Measurements from ENCODE around the gene DSCAML1. TPM values are rescaled to one million over a fixed set of nuclear protein-coding genes. Genes with fewer than 3 reads are reported as not detected.

The DSCAML1 gene
- total RNA-seq, 6 donors from 2014 or later: 0.30 to 3.1 (median 1.3) TPM

- Histone ChIP-seq H3K4me3 (no peak overlapping the region), H3K9me3 (no peaks in the 10 kb centered on the region), H3K27me3 (no peaks in the 10 kb centered on the region), H3K36me3 (peaks cover 0 to 26% (median 8%) of the 10 kb centered on the region in 4 donors), H3K4me1 (no peaks in the 10 kb centered on the region), H3K27ac (no peak overlapping the region)
- TF ChIP-seq POLR2AphosphoS5 (IDR thresholded peaks at IDR 0.05) (no peak), POLR2A (IDR thresholded peaks at IDR 0.05) (no peak), EP300 (IDR thresholded peaks at IDR 0.05) (no peak), CTCF (IDR thresholded peaks at IDR 0.05) (no peak)
- ATAC-seq (ENCODE audit: low FRiP score in 2 of 2) (no peak), DNase-seq (no peak)
- WGBS, 2 donors: 74 to 78% methylated on average over 8 of the region's 8 CpGs
Observed at GRCh38 chr11:117415358-117415896, 381.6 kb downstream of the DSCAML1 start.

- no peaks in the 10 kb centered on the region for H3K27me3 ChIP-seq
- no peak for DNase-seq
- H3K27ac ChIP-seq: no peak overlapping the region
- peaks cover 0 to 29% (median 10%) of the 10 kb centered on the region in 4 donors for H3K36me3 ChIP-seq
- no peak for TF ChIP-seq CTCF (IDR thresholded peaks at IDR 0.05)
- TF ChIP-seq POLR2A (IDR thresholded peaks at IDR 0.05): no peak
- TF ChIP-seq EP300 (IDR thresholded peaks at IDR 0.05): no peak
- no peak for TF ChIP-seq POLR2AphosphoS5 (IDR thresholded peaks at IDR 0.05)
- H3K4me1 ChIP-seq: no peaks in the 10 kb centered on the region
- H3K9me3 ChIP-seq: no peaks in the 10 kb centered on the region
- ATAC-seq (ENCODE audit: low FRiP score in 2 of 2): no peak
- WGBS, 2 donors: 90 to 92% methylated on average over 6 of the region's 6 CpGs
- H3K4me3 ChIP-seq: no peak overlapping the region
Observed at GRCh38 chr11:117414724-117415123, 382.3 kb downstream of the DSCAML1 start.

GRCh38 chr11:117413616-117414015, 383.4 kb downstream of the DSCAML1 start:
- DNase-seq: no peak
- Histone ChIP-seq H3K4me1 (no peaks in the 10 kb centered on the region), H3K36me3 (peaks cover 0 to 40% (median 18%) of the 10 kb centered on the region in 4 donors), H3K27ac (no peak overlapping the region), H3K9me3 (no peaks in the 10 kb centered on the region), H3K4me3 (no peak overlapping the region), H3K27me3 (no peaks in the 10 kb centered on the region)
- TF ChIP-seq EP300 (IDR thresholded peaks at IDR 0.05) (no peak), POLR2A (IDR thresholded peaks at IDR 0.05) (no peak), POLR2AphosphoS5 (IDR thresholded peaks at IDR 0.05) (no peak), CTCF (IDR thresholded peaks at IDR 0.05) (no peak)
- ATAC-seq (ENCODE audit: low FRiP score in 2 of 2): no peak
- WGBS, 2 donors: 96 to 97% methylated on average over 7 of the region's 7 CpGs

GRCh38 chr11:117412653-117413275, 384.3 kb downstream of the DSCAML1 start:
- Histone ChIP-seq H3K4me3 (no peak overlapping the region), H3K36me3 (peaks cover 0 to 49% (median 26%) of the 10 kb centered on the region in 4 donors), H3K9me3 (no peaks in the 10 kb centered on the region), H3K27ac (no peak overlapping the region), H3K4me1 (no peaks in the 10 kb centered on the region), H3K27me3 (no peaks in the 10 kb centered on the region)
- DNase-seq (no peak), ATAC-seq (ENCODE audit: low FRiP score in 2 of 2) (no peak)
- WGBS, 2 donors: 93 to 95% methylated on average over 8 of the region's 8 CpGs
- TF ChIP-seq EP300 (IDR thresholded peaks at IDR 0.05) (no peak), POLR2AphosphoS5 (IDR thresholded peaks at IDR 0.05) (no peak), CTCF (IDR thresholded peaks at IDR 0.05) (no peak), POLR2A (IDR thresholded peaks at IDR 0.05) (no peak)

- peaks cover 0 to 50% (median 27%) of the 10 kb centered on the region in 4 donors for H3K36me3 ChIP-seq
- H3K4me3 ChIP-seq: no peak overlapping the region
- ATAC-seq (ENCODE audit: low FRiP score in 2 of 2) (no peak), DNase-seq (no peak)
- no peaks in the 10 kb centered on the region for H3K4me1 ChIP-seq
- no peaks in the 10 kb centered on the region for H3K27me3 ChIP-seq
- 91 to 94% methylated on average over 8 to 10 of the region's 10 CpGs for WGBS, 2 donors
- no peaks in the 10 kb centered on the region for H3K9me3 ChIP-seq
- TF ChIP-seq POLR2A (IDR thresholded peaks at IDR 0.05) (no peak), EP300 (IDR thresholded peaks at IDR 0.05) (no peak), CTCF (IDR thresholded peaks at IDR 0.05) (no peak), POLR2AphosphoS5 (IDR thresholded peaks at IDR 0.05) (no peak)
- H3K27ac ChIP-seq: no peak overlapping the region
Observed at GRCh38 chr11:117412176-117412575, 384.8 kb downstream of the DSCAML1 start.

Data from upper lobe of left lung (tissue), 6 donors.